OCI-LY1 (cell line): ENCODE measurements around the gene ACTR3.

Experiments
- EZH2 ChIP-seq: fragments of 200-600 bp; sonication (generic), shearing (Covaris generic); IDR thresholded peaks from 2 replicates; pipeline ENCODE4 v1.8.0; 2017; ENCODE audit warnings: borderline replicate concordance, mixed run types, mild to moderate bottlenecking, antibody characterized with exemption, low read length, moderate library complexity, mixed read lengths
- TF ChIP-seq, protein P1 (sequence below): fragments of 200-600 bp; sonication (generic), shearing (Covaris generic); IDR thresholded peaks from 2 replicates; pipeline ENCODE4 v1.5.1; 2017; ENCODE audit warnings: mild to moderate bottlenecking, antibody characterized with exemption, low read length, moderate library complexity, mixed read lengths

DNA sequence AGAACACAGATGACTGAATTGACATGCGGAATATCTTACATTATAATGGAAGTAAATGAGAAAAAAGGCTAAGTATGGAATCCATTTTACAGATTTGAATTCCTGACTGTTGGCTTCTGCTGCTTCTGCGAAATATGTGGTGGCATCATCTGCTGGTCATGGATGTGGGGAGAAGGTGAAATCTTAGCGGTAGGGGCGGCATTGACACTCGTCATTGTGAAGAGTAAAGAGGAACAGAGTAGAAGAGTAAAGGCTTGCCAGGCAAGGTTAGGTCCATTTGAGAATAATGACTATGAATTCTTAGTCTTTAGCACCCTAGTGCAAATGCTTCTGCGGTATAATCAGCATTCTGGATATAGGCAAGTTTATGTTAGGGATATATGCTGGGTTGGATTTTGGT is 32.4 kb downstream of the ACTR3 start:
- TF ChIP-seq, protein P1, sequence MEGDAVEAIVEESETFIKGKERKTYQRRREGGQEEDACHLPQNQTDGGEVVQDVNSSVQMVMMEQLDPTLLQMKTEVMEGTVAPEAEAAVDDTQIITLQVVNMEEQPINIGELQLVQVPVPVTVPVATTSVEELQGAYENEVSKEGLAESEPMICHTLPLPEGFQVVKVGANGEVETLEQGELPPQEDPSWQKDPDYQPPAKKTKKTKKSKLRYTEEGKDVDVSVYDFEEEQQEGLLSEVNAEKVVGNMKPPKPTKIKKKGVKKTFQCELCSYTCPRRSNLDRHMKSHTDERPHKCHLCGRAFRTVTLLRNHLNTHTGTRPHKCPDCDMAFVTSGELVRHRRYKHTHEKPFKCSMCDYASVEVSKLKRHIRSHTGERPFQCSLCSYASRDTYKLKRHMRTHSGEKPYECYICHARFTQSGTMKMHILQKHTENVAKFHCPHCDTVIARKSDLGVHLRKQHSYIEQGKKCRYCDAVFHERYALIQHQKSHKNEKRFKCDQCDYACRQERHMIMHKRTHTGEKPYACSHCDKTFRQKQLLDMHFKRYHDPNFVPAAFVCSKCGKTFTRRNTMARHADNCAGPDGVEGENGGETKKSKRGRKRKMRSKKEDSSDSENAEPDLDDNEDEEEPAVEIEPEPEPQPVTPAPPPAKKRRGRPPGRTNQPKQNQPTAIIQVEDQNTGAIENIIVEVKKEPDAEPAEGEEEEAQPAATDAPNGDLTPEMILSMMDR: no peak
- TF ChIP-seq EZH2: no peak
